Adrenal gland (tissue), 19 donors: ENCODE results near the gene PSG3. TPM values are rescaled to one million over a fixed set of nuclear protein-coding genes. Genes with fewer than 3 reads are reported as not detected.
"Not testable (repeated sequence)": the region's sequence is repeated elsewhere in the genome, so short reads cannot be mapped to it uniquely, and the experiment has no call there.

ENCODE experiments used
- DNase-seq, 7 donors: peaks; one replicate each; pipeline ENCODE4 v3.0.0-alpha.2; 2019 to 2020
- H3K27ac ChIP-seq, 5 donors: fragments of 200-600 bp; sonication (generic) in 4 of 5; 1 replicate in 3 of 5; 2 replicates in 2 of 5; pipeline versions ENCODE4 v1.5.1 to v1.8.0; 2016 to 2020; ENCODE audit warnings: mild to moderate bottlenecking in 1 of 5
- H3K27me3 ChIP-seq: fragments of 200-600 bp; 2 replicates; pipeline ENCODE4 v1.8.0; 2021
- H3K36me3 ChIP-seq, 2 donors: fragments of 200-600 bp; replicated peaks in 1 of 2; 1 replicate in 1 of 2; 2 replicates in 1 of 2; pipeline versions ENCODE4 v1.5.1 to v1.8.0; 2018 to 2022
- H3K4me1 ChIP-seq, 2 donors: fragments of 200-600 bp; replicated peaks in 1 of 2; 1 replicate in 1 of 2; 2 replicates in 1 of 2; pipeline versions ENCODE4 v1.5.1 to v1.8.0; 2018 to 2021
- H3K4me3 ChIP-seq, 4 donors: fragments of 200-600 bp; sonication (generic) in 3 of 4; one replicate each; pipeline ENCODE4 v1.5.1; 2016 to 2018
- H3K9me3 ChIP-seq, 3 donors: fragments of 200-600 bp; sonication (generic) in 1 of 3; replicated peaks in 1 of 3; 1 replicate in 2 of 3; 2 replicates in 1 of 3; pipeline versions ENCODE4 v1.5.1 to v1.8.0; 2016 to 2021
- WGBS, 4 donors: extraction: QIAGEN DNeasy Blood & Tissue Kit in 2 of 4; methylation state at CpG; one replicate each; pipeline versions ENCODE4 v1.1.5 to v1.1.7; 2013 to 2017; 5-methylcytosine and 5-hydroxymethylcytosine counted together
- intact Hi-C, 2 donors: fragments of 100-400 bp; cut with DNase I; formaldehyde crosslinking; loops; one replicate each; pipeline versions ENCODE4 v1.14.1 to v1.15.0; 2022 to 2023
- long read RNA-seq, 10 donors: library from polyadenylated mRNA in 3 of 10; unstranded in 2 of 10; stranded (forward) in 1 of 10; transcript quantifications; one replicate each; pipeline ENCODE4 v2.0.0 and lab custom pipeline, GENCODE V29; 2021 to 2026
- polyA plus RNA-seq, 3 donors: library from polyadenylated mRNA; stranded (reverse); fragments of 200-250 nt in 2 of 3; fragments of 350-450 nt in 1 of 3; fragmentation: Illumina TruSeq in 1 of 3; extraction: RNeasy Lipid Tissue Mini Kit (QIAGEN cat#74804) in 1 of 3; gene quantifications; one replicate each; pipeline ENCODE4 v1.2.3, GENCODE V29; 2013 to 2014
- total RNA-seq, 9 donors: library from RNA; depleted of rRNA in 4 of 9; stranded (reverse); fragments of >200 nt in 4 of 9; fragments of 120-200 nt in 1 of 9; fragmentation: NEBNext Ultra II Directional in 1 of 9; extraction: Animal tissue kit (Norgen Biotek cat#: 25700) in 1 of 9; gene quantifications; one replicate each; pipeline versions ENCODE4 v1.1.0 to v1.2.4, GENCODE V29; 2013 to 2023
- TF ChIP-seq, protein P1 (sequence below), 6 experiments: fragments of 450-650 bp in 4 of 6; fragments of 200-600 bp in 2 of 6; sonication (generic) in 1 of 6; IDR thresholded peaks; 1 replicate in 5 of 6; 2 replicates in 1 of 6; pipeline versions ENCODE4 v1.5.1 to v1.8.0; 2016 to 2021; ENCODE audit warnings: antibody characterized with exemption in 6 of 6, mild to moderate bottlenecking in 2 of 6, moderate library complexity in 1 of 6
- donor health status: healthy with polysubstance abuse.
- donor health status: Bipolar disorder and iron deficiency.
- donor health status: DM: yes; HTN: yes; CAD: no.
- donor health status: DM: no; HTN: no; CAD: no.
- donor health status: DM: no; HTN: no; CAD: no.
- donor health status: DM: yes; HTN: yes; CAD: no.

Gene PSG3
- total RNA-seq = under 1 TPM in 1 of 9 donors, not detected in 8; 0.22 TPM
- not detected for polyA plus RNA-seq
- long read RNA-seq, donor 1 = 0 reads
- long read RNA-seq, donor 2 = 0 reads
- long read RNA-seq, donor 3 = 0 reads
- long read RNA-seq, donor 4 = 0 reads
- long read RNA-seq, donor 5 = 0 reads
- long read RNA-seq, donor 6 = 0 reads
- long read RNA-seq, donor 7 = 0 reads
- long read RNA-seq, donor 8 = 0 reads
- long read RNA-seq, donor 9 = 0 reads
- long read RNA-seq, donor 10 = 0 reads

DNA sequence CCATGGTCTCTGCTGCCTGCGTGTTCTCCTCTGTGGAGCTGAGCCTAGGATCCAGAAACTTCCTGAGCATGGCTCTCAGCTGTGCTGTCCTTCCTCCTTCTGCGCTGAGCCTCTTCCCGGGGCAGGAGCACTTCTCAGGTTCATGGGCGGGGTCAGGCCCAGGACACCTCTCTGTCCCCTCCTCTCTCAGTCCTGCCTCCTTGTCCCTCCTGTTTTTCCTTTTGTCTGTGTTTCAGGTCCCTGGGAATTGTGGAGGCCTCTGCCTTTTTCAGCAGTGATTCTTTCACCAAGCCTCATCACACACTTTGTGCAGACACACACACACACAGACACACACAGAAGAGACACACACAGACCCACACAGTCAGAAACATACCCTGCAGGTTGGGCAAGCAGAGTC, at the start of gene PSG3:
TSS of gene PSG3 (minus strand) at position 101 of the 400 bp plus-strand sequence. CDS start at position 4, 97 bp downstream.
- H3K4me3 ChIP-seq, H3K9me3 ChIP-seq, H3K4me1 ChIP-seq, intact Hi-C loops, H3K36me3 ChIP-seq, DNase-seq, H3K27me3 ChIP-seq, H3K27ac ChIP-seq: not testable (repeated sequence)
- WGBS, 4 donors = 68 to 85% (median 71%) methylated on average over 4 of the region's 4 CpGs

DNA sequence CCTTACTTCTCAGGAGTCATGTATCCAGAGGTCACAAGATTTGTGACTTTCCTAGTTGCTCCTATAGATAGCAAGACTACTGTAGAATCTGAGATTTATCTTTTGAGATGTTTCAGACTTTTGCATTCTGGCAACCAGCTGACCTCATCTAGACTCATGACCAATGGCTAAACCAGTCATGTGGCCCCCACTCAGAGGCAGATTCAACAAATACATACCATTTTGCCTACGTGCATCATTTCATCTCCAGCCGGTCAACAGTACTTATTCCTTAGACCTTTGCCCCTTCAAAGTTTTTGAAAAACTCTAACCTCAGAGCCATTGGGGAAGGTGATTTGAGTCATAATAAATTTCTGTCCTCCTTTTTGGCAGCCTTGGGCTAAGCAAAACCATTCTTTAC, 48.5 kb upstream of the PSG3 start:
- 61 to 73% (median 71%) methylated on average over 2 of the region's 2 CpGs for WGBS, 4 donors
- intact Hi-C loops, H3K4me1 ChIP-seq, H3K27me3 ChIP-seq, H3K36me3 ChIP-seq, H3K9me3 ChIP-seq, H3K4me3 ChIP-seq, DNase-seq, H3K27ac ChIP-seq: not testable (repeated sequence)

DNA sequence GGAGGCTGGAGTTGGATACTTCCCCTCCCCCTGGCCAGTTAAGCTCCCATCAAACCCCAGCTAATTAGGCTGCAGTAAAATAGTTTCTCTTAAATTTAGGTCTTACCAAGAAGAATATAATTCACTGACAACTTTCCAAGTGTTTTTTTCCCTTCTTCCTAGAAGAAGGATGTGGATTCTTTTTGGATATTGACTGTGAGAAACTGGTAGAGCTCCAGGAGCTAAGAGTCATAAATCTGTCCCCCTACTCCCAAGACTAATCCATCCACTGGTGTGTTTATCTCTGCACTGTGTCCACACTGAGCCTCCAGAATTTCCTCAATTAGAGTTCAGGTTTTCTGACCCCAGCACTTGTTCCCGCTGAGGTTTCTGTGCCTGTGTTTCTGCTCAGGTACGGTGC, 47.5 kb upstream of the PSG3 start:
- H3K36me3 ChIP-seq, H3K9me3 ChIP-seq, H3K4me1 ChIP-seq, H3K27ac ChIP-seq, intact Hi-C loops, H3K27me3 ChIP-seq, DNase-seq, H3K4me3 ChIP-seq: not testable (repeated sequence)
- WGBS, 4 donors = 25 to 59% (median 32%) methylated on average over 2 of the region's 2 CpGs

DNA sequence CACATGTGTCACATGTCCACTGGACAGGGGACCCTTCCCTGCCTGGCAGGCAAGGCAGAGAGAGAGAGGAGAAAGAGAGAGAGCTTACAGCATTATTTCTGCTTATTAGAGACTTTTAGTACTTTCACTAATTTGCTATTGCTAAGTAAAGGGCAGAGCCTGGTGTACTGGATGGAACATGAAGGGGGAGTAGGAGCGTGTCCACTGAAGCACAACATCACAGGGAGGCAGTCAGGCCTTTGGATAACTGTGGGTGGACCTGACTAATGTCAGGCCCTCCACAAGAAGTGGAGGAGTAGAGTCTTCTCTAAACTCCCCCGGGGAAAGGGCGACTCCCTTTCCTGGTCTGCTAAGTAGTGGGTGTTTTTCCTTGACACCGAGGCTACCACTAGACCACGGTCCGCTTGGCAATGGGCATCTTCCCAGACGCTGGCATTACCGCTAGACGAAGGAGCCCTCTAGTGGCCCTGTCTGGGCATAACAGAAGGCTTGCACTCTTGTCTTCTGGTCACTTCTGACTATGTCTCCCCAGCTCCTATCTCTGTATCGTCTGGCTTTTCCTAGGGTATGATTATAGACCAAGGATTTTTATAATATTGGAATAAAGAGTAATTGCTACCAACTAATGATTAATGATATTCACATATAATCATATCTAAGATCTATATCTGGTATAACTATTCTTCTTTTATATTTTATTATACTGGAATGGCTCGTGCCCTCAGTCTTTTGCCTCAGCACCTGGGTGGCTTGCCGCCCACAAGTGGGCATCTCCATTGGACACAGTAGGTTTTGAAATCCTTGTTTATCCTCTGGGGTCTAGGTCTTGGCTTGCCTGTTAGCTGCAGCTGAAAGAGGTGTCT, 36.7 kb upstream of the PSG3 start:
- DNase-seq = peak; percentile 43 to 85 (median 75)
- WGBS, 4 donors = 30 to 36% (median 32%) methylated on average over 9 to 12 of the region's 12 CpGs
- intact Hi-C loops = not testable (repeated sequence)

DNA sequence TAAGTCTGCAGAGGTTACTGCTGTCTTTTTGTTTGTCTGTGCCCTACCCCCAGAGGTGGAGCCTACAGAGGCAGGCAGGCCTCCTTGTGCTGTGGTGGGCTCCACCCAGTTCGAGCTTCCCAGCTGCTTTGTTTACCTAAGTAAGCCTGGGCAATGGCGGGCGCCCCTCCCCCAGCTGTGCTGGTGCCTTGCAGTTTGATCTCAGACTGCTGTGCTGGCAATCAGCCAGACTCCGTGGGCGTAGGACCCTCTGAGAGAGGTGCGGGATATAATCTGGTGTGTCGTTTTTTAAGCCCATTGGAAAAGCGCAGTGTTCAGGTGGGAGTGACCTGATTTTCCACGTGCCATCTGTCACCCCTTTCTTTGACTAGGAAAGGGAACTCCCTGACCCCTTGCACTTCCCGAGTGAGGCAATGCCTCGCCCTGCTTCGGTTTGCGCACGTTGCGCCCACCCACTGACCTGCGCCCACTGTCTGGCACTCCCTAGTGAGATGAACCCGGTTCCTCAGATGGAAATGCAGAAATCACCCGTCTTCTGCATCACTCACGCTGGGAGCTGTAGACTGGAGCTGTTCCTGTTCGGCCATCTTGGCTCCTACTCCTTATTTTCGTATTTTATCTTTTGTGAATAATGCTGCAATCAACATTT, 34.4 kb upstream of the PSG3 start:
- intact Hi-C loops, H3K27ac ChIP-seq, DNase-seq, H3K9me3 ChIP-seq, H3K27me3 ChIP-seq, H3K36me3 ChIP-seq, H3K4me1 ChIP-seq, H3K4me3 ChIP-seq: not testable (repeated sequence)
- WGBS, 4 donors = 60 to 70% (median 63%) methylated on average over 20 to 21 of the region's 21 CpGs

More for the DNA sequence above, 36.7 kb upstream of the PSG3 start:
- H3K9me3 ChIP-seq, H3K4me3 ChIP-seq, H3K27ac ChIP-seq, H3K27me3 ChIP-seq, H3K36me3 ChIP-seq, H3K4me1 ChIP-seq: not testable (repeated sequence)
- TF ChIP-seq, protein P1, sequence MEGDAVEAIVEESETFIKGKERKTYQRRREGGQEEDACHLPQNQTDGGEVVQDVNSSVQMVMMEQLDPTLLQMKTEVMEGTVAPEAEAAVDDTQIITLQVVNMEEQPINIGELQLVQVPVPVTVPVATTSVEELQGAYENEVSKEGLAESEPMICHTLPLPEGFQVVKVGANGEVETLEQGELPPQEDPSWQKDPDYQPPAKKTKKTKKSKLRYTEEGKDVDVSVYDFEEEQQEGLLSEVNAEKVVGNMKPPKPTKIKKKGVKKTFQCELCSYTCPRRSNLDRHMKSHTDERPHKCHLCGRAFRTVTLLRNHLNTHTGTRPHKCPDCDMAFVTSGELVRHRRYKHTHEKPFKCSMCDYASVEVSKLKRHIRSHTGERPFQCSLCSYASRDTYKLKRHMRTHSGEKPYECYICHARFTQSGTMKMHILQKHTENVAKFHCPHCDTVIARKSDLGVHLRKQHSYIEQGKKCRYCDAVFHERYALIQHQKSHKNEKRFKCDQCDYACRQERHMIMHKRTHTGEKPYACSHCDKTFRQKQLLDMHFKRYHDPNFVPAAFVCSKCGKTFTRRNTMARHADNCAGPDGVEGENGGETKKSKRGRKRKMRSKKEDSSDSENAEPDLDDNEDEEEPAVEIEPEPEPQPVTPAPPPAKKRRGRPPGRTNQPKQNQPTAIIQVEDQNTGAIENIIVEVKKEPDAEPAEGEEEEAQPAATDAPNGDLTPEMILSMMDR (IDR thresholded peaks at IDR 0.05) = peak; percentile 55 to 77 (median 59)

DNA sequence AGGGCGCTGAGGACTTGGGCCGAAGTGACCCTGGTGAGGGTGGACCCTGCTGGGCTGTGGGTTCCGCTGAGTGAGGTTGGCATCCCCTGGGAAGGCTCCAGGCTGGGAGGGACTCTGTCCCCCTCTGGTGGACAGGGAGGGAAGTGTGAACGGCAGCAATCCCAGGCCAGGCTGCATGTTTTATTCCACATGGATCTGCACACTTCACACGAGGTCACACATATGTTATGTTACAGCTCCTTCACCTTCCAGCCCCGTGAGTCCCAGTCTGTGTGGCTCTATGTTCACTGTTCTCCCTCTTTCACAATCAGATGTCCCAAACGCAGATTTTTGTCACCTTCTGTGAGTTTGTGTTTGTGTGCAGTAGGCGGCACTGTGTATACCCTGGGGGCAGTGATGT, 27.0 kb upstream of the PSG3 start:
- H3K9me3 ChIP-seq, H3K4me3 ChIP-seq, intact Hi-C loops, H3K36me3 ChIP-seq, DNase-seq, H3K27me3 ChIP-seq, H3K27ac ChIP-seq, H3K4me1 ChIP-seq: not testable (repeated sequence)
- WGBS, 4 donors = 58 to 77% (median 69%) methylated on average over 7 to 8 of the region's 8 CpGs
- TF ChIP-seq, protein P1 (IDR thresholded peaks at IDR 0.05) = peak in 5 of 6 experiments; percentile 10 to 47 (median 31)

DNA sequence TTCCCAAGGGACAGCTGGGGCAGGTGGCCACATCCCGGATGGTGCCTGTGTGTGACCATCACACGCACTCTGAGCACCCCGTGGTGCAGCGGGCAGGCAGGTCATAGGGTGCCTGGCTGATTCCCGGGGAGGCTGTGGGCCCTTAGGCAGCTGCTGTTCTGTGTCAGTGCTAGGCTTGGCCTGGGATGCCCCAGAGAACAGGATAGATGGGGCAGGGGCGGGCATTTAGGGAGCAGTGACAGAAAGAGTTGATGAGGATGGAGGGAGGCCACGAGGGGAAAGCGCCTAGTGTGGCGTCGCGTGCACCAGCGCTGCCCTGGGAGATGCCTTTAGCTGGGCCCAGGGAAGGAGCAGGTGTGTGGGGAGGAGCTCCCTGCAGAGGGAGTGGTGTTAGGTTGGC, 26.6 kb upstream of the PSG3 start:
- H3K4me3 ChIP-seq, DNase-seq, H3K36me3 ChIP-seq, H3K4me1 ChIP-seq, H3K27ac ChIP-seq, H3K9me3 ChIP-seq, H3K27me3 ChIP-seq, intact Hi-C loops: not testable (repeated sequence)
- WGBS, 4 donors = 89 to 91% (median 89%) methylated on average over 9 to 12 of the region's 12 CpGs
